Bronchial epithelial cell (primary cell): ENCODE results near the gene SOX11. TPM values are rescaled to one million over a fixed set of nuclear protein-coding genes. Genes with fewer than 3 reads are reported as not detected.

Experiments
- DNase-seq: peaks from one replicate; pipeline ENCODE4 v3.0.0-alpha.2; 2010; ENCODE audit warnings: low read depth
- FAIRE-seq: peaks from 2 replicates; lab custom pipeline; 2011; peaks lifted over from hg19 to GRCh38; lab: Jason Lieb, UNC
- H3K27me3 ChIP-seq: 2 replicates; pipeline ENCODE4 v1.5.1; 2011; ENCODE audit warnings: low read length; ENCODE audit not compliant: control insufficient read depth, insufficient read depth
- H3K36me3 ChIP-seq: 2 replicates; pipeline ENCODE4 v1.5.1; 2011; ENCODE audit warnings: low read length; ENCODE audit not compliant: control insufficient read depth, insufficient read depth
- H3K4me3 ChIP-seq: 2 replicates; pipeline ENCODE4 v1.5.1; 2011; ENCODE audit warnings: mild to moderate bottlenecking, low read depth, low read length, control low read depth
- total RNA-seq: library from RNA; depleted of rRNA; stranded (reverse); fragments of >200 nt; gene quantifications from 2 replicates; pipeline ENCODE4 v1.2.1, GENCODE V29; 2014
- TF ChIP-seq, protein P1 (sequence below): IDR thresholded peaks from 2 replicates; pipeline ENCODE4 v1.5.1; 2011; ENCODE audit warnings: mild to moderate bottlenecking, moderate library complexity, low read length, control low read depth, inconsistent platforms; ENCODE audit not compliant: insufficient read depth, severe bottlenecking

Gene SOX11
- total RNA-seq, 1 donor from 2014 or later = not detected

DNA sequence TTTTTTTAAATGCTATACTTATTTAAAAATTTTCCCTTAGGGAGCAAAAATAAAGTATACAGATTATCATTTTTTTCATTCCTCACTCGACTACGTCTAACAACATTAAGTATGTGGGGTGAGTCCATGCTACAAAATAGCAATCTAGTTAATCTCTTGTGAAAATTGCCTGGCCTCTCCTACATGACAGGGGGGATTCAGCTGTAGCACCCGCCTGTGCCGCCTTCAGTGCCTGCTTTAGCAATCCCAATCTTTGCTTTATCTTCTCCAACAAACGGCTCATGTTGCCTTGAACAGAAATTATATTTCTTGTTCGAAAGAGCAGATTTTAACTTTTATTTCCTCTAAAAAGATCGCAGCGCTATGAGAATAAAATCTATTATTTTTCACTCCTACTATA lies 2.4 kb upstream of the SOX11 start:
- DNase-seq = no peak
- H3K4me3 ChIP-seq = no peak overlapping the region
- no peak for FAIRE-seq
- TF ChIP-seq, protein P1, sequence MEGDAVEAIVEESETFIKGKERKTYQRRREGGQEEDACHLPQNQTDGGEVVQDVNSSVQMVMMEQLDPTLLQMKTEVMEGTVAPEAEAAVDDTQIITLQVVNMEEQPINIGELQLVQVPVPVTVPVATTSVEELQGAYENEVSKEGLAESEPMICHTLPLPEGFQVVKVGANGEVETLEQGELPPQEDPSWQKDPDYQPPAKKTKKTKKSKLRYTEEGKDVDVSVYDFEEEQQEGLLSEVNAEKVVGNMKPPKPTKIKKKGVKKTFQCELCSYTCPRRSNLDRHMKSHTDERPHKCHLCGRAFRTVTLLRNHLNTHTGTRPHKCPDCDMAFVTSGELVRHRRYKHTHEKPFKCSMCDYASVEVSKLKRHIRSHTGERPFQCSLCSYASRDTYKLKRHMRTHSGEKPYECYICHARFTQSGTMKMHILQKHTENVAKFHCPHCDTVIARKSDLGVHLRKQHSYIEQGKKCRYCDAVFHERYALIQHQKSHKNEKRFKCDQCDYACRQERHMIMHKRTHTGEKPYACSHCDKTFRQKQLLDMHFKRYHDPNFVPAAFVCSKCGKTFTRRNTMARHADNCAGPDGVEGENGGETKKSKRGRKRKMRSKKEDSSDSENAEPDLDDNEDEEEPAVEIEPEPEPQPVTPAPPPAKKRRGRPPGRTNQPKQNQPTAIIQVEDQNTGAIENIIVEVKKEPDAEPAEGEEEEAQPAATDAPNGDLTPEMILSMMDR = no peak
- H3K36me3 ChIP-seq = no peaks in the 10 kb centered on the region
- H3K27me3 ChIP-seq = peaks cover 13% of the 10 kb centered on the region

DNA sequence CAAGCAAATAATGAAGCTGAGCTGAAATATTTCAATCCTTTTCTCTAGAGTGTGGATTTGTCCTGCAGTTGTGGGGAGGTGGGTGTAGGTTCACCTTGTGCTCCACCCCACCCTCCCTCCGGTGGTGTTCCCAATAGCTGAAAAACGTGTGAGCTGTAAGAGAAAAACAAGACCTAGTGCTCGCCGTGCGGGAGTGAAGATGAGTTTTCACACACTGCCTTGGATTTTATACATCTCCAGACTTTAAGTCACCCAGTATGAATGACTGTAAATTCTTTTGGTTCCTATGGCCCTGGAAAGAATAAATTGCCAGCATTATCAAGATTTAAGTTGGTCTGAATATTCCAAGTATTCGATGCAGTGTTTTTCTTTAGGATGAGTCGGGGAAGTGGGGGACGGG lies 1.9 kb upstream of the SOX11 start:
- DNase-seq = no peak
- FAIRE-seq = no peak
- TF ChIP-seq, protein P1 = no peak
- peaks cover 13% of the 10 kb centered on the region for H3K27me3 ChIP-seq
- H3K36me3 ChIP-seq = no peaks in the 10 kb centered on the region
- H3K4me3 ChIP-seq = no peak overlapping the region

DNA sequence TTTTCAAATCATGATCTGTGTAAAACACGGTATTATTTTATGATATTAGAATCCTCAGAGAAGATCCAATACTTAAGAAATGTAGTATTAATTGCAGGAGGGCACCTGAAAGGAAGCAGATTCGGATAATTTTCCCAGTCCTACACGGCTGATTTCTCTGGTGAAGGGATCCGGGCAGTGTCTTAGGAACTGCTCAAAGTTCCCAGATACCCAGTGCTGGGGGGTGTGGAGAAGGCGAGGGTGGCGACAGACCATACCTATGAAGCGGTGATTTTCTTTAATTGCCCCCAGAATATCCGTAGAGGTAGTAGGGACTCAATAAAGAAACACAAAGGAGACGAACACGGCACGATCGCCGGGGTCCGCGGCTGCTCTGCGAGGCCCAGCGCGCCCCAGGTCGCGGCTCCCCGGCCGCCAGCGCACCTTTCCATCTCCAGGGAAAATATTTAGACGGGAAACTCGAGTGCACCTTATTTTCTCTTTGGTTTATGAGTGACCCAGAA lies 1.4 kb upstream of the SOX11 start:
- TF ChIP-seq, protein P1 = no peak
- DNase-seq = no peak
- no peak for FAIRE-seq
- no peak overlapping the region for H3K4me3 ChIP-seq
- no peaks in the 10 kb centered on the region for H3K36me3 ChIP-seq
- H3K27me3 ChIP-seq = peaks cover 18% of the 10 kb centered on the region

DNA sequence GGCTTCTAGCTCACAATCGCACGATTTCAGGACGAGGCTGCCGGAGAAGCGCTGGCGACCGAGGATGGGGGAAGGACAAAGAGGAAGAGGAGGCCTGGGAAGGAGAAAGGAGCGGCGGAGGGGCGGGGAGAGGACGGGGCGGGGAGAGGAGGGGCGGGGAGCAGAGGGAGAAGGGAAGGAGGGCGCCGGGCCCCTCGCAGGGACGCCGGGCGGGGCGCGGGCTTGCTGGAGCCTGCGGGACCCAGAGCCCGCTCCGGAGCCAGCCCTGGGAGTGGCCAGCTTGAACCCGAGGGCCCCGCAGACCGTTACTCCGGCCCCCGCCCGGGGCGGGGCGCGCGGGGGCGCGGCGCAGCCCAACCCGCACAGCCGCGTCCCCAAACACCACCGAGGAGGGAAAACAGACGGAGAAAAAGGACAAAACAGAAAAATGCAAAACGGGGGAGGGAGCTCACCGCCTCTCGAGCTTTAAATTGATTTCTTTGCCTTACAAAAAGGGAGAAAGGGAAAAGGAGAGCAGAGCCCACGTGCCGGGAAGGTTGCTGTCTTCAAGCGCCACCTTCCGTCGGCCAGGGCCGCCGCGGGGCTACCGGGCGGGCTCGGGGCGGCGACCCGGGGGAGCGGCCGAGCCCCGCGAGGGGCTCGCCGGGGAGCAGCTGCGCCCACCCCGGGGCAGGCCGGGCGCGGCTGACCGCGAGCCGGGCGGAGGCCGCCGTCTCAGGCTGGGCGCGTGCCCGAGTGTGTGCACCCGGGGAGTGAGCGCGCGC lies 781 bp upstream of the SOX11 start:
- no peak overlapping the region for H3K4me3 ChIP-seq
- no peaks in the 10 kb centered on the region for H3K36me3 ChIP-seq
- DNase-seq = no peak
- peaks cover 22% of the 10 kb centered on the region for H3K27me3 ChIP-seq
- TF ChIP-seq, protein P1 = no peak
- FAIRE-seq = no peak

DNA sequence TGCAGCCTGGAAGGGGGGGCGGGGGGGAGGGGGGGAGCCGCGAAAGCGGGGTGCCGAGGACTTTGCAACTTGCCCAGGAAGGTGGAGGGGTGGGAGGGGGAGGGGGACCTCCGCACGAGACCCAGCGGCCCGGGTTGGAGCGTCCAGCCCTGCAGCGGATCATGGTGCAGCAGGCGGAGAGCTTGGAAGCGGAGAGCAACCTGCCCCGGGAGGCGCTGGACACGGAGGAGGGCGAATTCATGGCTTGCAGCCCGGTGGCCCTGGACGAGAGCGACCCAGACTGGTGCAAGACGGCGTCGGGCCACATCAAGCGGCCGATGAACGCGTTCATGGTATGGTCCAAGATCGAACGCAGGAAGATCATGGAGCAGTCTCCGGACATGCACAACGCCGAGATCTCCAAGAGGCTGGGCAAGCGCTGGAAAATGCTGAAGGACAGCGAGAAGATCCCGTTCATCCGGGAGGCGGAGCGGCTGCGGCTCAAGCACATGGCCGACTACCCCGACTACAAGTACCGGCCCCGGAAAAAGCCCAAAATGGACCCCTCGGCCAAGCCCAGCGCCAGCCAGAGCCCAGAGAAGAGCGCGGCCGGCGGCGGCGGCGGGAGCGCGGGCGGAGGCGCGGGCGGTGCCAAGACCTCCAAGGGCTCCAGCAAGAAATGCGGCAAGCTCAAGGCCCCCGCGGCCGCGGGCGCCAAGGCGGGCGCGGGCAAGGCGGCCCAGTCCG lies 540 bp downstream of the SOX11 start:
- Histone ChIP-seq H3K4me3 (no peak overlapping the region), H3K27me3 (peaks cover 28% of the 10 kb centered on the region), H3K36me3 (no peaks in the 10 kb centered on the region)
- no peak for DNase-seq
- TF ChIP-seq, protein P1 = no peak
- FAIRE-seq = no peak
